ENCODE measurements around the gene CC2D2A.

Gene CC2D2A

GRCh38 chr4:15466596-15466995, 3.1 kb upstream of the CC2D2A start:
- no peak for DNase-seq (ENCODE audit: low spot score)

GRCh38 chr4:15470128-15470475, 420 bp downstream of the CC2D2A start:
- DNase-seq (ENCODE audit: low spot score), result no peak

GRCh38 chr4:15476396-15476795, 6.7 kb downstream of the CC2D2A start:
- no peak for DNase-seq (ENCODE audit: low spot score)

GRCh38 chr4:15478724-15479088, 9.0 kb downstream of the CC2D2A start:
- no peak for DNase-seq (ENCODE audit: low spot score)

- peak; percentile 88 for DNase-seq (ENCODE audit: low spot score)
These were observed 9.6 kb downstream of the CC2D2A start for GRCh38 chr4:15479089-15479912.

- DNase-seq (ENCODE audit: low spot score), result no peak
These were observed 10.2 kb downstream of the CC2D2A start for GRCh38 chr4:15479913-15480185.

- no peak for DNase-seq (ENCODE audit: low spot score)
These were observed 12.5 kb downstream of the CC2D2A start for GRCh38 chr4:15481961-15482745.

- DNase-seq (ENCODE audit: low spot score), result no peak
These were observed 13.2 kb downstream of the CC2D2A start for GRCh38 chr4:15482842-15483241.

- no peak for DNase-seq (ENCODE audit: low spot score)
These were observed 18.5 kb downstream of the CC2D2A start for GRCh38 chr4:15488136-15488535.

- no peak for DNase-seq (ENCODE audit: low spot score)
These were observed 19.2 kb downstream of the CC2D2A start for GRCh38 chr4:15488658-15489470.

GRCh38 chr4:15489551-15489950, 19.9 kb downstream of the CC2D2A start:
- no peak for DNase-seq (ENCODE audit: low spot score)

GRCh38 chr4:15493411-15493810, 23.7 kb downstream of the CC2D2A start:
- no peak for DNase-seq (ENCODE audit: low spot score)

GRCh38 chr4:15495621-15496020, 25.9 kb downstream of the CC2D2A start:
- no peak for DNase-seq (ENCODE audit: low spot score)

GRCh38 chr4:15498356-15498755, 28.7 kb downstream of the CC2D2A start:
- no peak for DNase-seq (ENCODE audit: low spot score)

GRCh38 chr4:15500701-15501100, 31.0 kb downstream of the CC2D2A start:
- no peak for DNase-seq (ENCODE audit: low spot score)

- DNase-seq (ENCODE audit: low spot score), result no peak
These were observed 32.3 kb downstream of the CC2D2A start for GRCh38 chr4:15501941-15502340.

- DNase-seq (ENCODE audit: low spot score), result no peak
These were observed 32.7 kb downstream of the CC2D2A start for GRCh38 chr4:15502384-15502783.

- DNase-seq (ENCODE audit: low spot score), result no peak
These were observed 34.4 kb downstream of the CC2D2A start for GRCh38 chr4:15504041-15504440.

GRCh38 chr4:15506464-15506863, 36.8 kb downstream of the CC2D2A start:
- DNase-seq (ENCODE audit: low spot score), result no peak

GRCh38 chr4:15507679-15508078, 38.0 kb downstream of the CC2D2A start:
- no peak for DNase-seq (ENCODE audit: low spot score)

GRCh38 chr4:15510961-15511360, 41.3 kb downstream of the CC2D2A start:
- no peak for DNase-seq (ENCODE audit: low spot score)

GRCh38 chr4:15513545-15513944, 43.9 kb downstream of the CC2D2A start:
- DNase-seq (ENCODE audit: low spot score), result no peak

GRCh38 chr4:15515106-15515505, 45.4 kb downstream of the CC2D2A start:
- no peak for DNase-seq (ENCODE audit: low spot score)
